ENCODE measurements around the gene CHMP2A.

DNA sequence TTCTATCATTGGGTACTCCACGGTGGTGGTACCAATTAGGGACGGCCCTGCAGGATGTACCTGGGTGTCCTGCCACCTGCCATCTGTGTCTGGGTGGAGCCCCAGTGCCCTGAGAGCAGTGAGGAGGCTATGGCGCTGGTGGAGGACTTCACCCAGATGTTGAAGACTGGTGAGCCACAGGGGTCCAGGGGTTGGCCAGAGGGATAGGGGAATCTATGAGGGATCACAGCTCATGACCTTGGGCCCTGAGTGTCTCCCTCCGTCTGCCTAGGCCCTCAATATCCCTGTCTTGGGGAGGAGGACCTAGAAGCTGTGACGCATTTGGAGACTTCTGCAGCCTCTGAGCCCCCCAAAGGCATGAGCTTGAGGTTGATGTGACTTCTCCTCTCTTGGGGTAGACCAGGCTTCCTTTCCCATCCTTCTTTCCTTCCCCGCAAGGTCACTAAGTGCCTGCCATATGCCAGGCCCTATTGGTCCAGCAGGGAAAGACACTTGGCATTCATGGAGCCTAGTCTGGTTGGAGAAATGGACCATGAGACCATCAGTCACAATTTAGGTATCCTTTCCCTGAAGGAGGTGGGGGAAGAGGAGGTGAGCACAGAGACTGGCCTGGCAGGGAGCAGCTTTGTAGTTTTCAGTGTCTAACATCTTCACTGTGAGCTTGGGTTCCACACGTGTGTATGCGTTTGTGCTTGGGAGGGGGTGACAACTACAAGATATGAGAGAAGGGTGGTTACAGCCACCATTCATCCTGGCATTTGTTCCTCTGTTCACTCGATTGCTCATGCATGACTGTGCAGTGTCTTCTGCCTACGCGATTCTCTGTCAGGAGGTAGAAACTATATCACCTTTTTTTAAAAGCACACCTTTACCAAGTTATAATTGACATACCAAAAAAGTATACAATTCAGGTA, 23.4 kb upstream of the CHMP2A start:
- TF ChIP-seq, protein P1, sequence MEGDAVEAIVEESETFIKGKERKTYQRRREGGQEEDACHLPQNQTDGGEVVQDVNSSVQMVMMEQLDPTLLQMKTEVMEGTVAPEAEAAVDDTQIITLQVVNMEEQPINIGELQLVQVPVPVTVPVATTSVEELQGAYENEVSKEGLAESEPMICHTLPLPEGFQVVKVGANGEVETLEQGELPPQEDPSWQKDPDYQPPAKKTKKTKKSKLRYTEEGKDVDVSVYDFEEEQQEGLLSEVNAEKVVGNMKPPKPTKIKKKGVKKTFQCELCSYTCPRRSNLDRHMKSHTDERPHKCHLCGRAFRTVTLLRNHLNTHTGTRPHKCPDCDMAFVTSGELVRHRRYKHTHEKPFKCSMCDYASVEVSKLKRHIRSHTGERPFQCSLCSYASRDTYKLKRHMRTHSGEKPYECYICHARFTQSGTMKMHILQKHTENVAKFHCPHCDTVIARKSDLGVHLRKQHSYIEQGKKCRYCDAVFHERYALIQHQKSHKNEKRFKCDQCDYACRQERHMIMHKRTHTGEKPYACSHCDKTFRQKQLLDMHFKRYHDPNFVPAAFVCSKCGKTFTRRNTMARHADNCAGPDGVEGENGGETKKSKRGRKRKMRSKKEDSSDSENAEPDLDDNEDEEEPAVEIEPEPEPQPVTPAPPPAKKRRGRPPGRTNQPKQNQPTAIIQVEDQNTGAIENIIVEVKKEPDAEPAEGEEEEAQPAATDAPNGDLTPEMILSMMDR (IDR thresholded peaks at IDR 0.05): no peak
- no peak for TF ChIP-seq SIN3A (IDR thresholded peaks at IDR 0.05; ENCODE audit: borderline replicate concordance, insufficient read depth, low read depth, low read length)
- TF ChIP-seq TCF7L2 (IDR thresholded peaks at IDR 0.05; ENCODE audit: low read depth, low read length): no peak
